GM12865 (cell line): ENCODE results near the gene CPNE6.

ENCODE experiments used
- DNase-seq: peaks from one replicate; pipeline ENCODE4 v3.0.0; 2010; ENCODE audit warnings: low read depth
- H3K4me3 ChIP-seq: 2 replicates; pipeline ENCODE4 v1.5.1; 2011; ENCODE audit warnings: mild to moderate bottlenecking, low read depth, low read length, control low read depth
- CTCF ChIP-seq: IDR thresholded peaks from 2 replicates; pipeline ENCODE4 v1.5.1; 2011; ENCODE audit warnings: low read length, control low read depth, low read depth, inconsistent platforms; ENCODE audit not compliant: insufficient read depth; ENCODE audit errors: missing control alignments

The CPNE6 gene

DNA sequence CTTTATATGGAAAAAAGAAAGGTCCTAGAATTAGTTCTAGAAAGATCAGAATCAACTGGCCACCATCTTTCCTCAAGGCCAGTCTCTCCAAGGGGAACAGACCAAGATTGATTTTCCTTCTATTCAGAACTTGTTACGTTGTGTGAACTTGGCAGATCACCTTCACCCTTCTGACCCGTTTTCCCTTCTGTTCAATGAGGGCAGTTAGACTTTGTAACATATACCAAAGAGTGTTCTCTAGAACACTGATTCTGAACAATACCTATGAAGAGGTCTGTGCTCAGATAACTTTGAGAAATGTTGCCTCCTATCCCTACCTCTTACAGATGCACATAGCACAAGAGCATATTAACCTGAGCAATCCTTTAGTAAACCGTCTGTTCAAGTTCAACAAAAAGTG lies 12.1 kb downstream of the CPNE6 start:
- no peak overlapping the region for H3K4me3 ChIP-seq
- TF ChIP-seq CTCF, result no peak
- DNase-seq, result no peak

GRCh38 chr14:24084440-24084839 lies 13.1 kb downstream of the CPNE6 start:
- TF ChIP-seq CTCF, result no peak
- DNase-seq, result no peak
- no peak overlapping the region for H3K4me3 ChIP-seq

GRCh38 chr14:24085215-24085614 lies 13.9 kb downstream of the CPNE6 start:
- DNase-seq, result no peak
- no peak overlapping the region for H3K4me3 ChIP-seq
- TF ChIP-seq CTCF, result no peak

GRCh38 chr14:24086193-24086955 lies 15.0 kb downstream of the CPNE6 start:
- no peak for TF ChIP-seq CTCF
- no peak for DNase-seq
- H3K4me3 ChIP-seq, result no peak overlapping the region

- H3K4me3 ChIP-seq, result no peak overlapping the region
- TF ChIP-seq CTCF, result no peak
- DNase-seq, result no peak
These were observed 15.6 kb downstream of the CPNE6 start for GRCh38 chr14:24087004-24087403.

- H3K4me3 ChIP-seq, result no peak overlapping the region
- no peak for TF ChIP-seq CTCF
- no peak for DNase-seq
These were observed 16.7 kb downstream of the CPNE6 start for GRCh38 chr14:24088095-24088494.

DNA sequence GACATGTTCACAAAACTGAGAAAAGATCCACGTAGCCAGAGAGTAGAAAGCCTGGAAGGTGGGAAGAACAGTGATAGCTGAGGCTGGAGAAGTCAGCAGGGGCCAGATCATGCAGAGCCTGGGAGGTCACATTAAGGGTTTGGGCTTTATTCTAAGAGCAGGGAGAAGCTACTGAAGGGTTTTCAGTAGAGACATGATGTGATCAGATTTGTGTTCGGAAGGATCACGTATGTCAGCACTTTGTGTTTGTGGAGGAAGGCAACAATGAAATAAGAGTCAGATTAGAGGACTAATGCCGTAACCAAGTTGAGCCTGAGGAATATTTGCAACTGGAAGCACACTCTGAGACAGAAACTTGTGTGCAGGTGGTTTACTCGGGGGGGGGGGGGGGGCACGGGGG lies 18.5 kb downstream of the CPNE6 start:
- DNase-seq, result no peak
- TF ChIP-seq CTCF, result no peak
- no peak overlapping the region for H3K4me3 ChIP-seq
